Heart right ventricle (tissue), 16 donors: ENCODE data around the gene NDN. TPM values are rescaled to one million over a fixed set of nuclear protein-coding genes. Genes with fewer than 3 reads are reported as not detected.

Experiments
- ATAC-seq, 8 donors: fragments of 200-7000 bp; cut with Tn5 transposase; one replicate each; pipeline ENCODE4 v1.9.1; 2020; ENCODE audit warnings: mild to moderate bottlenecking in 8 of 8, moderate library complexity in 8 of 8, moderate number of reproducible peaks in 1 of 8
- DNase-seq, 2 donors: peaks; one replicate each; pipeline ENCODE4 v3.0.0-alpha.2; 2020
- H3K27ac ChIP-seq, 10 donors: fragments of 200-600 bp; sonication (generic) in 2 of 10; one replicate each; pipeline versions ENCODE4 v1.5.0 to v1.8.0; 2020 to 2022; ENCODE audit warnings: mild to moderate bottlenecking in 3 of 10
- H3K27me3 ChIP-seq, 7 donors: fragments of 200-600 bp; one replicate each; pipeline ENCODE4 v1.8.0; 2021 to 2022; ENCODE audit warnings: mild to moderate bottlenecking in 2 of 7
- H3K36me3 ChIP-seq, 9 donors: fragments of 200-600 bp; sonication (generic) in 1 of 9; one replicate each; pipeline versions ENCODE4 v1.5.0 to v1.8.0; 2020 to 2022; ENCODE audit warnings: mild to moderate bottlenecking in 2 of 9
- H3K4me1 ChIP-seq, 9 donors: fragments of 200-600 bp; sonication (generic) in 1 of 9; one replicate each; pipeline versions ENCODE4 v1.5.0 to v1.8.0; 2020 to 2022; ENCODE audit warnings: mild to moderate bottlenecking in 4 of 9
- H3K4me3 ChIP-seq, 10 donors: fragments of 200-600 bp; sonication (generic) in 2 of 10; one replicate each; pipeline versions ENCODE4 v1.5.0 to v1.8.0; 2020 to 2022; ENCODE audit warnings: mild to moderate bottlenecking in 7 of 10, moderate library complexity in 2 of 10
- H3K9me3 ChIP-seq, 11 donors: fragments of 200-600 bp in 10 of 11; sonication (generic) in 2 of 11; one replicate each; pipeline versions ENCODE4 v1.5.0 to v1.8.0; 2013 to 2022; ENCODE audit warnings: mild to moderate bottlenecking in 2 of 11, control low read depth in 1 of 11, moderate library complexity in 1 of 11
- CTCF ChIP-seq, 9 donors: fragments of 200-600 bp; sonication (generic) in 2 of 9; IDR thresholded peaks; one replicate each; pipeline versions ENCODE4 v1.5.0 to v1.8.0; 2021 to 2022; ENCODE audit warnings: antibody characterized with exemption in 9 of 9, mild to moderate bottlenecking in 5 of 9, moderate library complexity in 1 of 9
- WGBS, 2 donors: extraction: QIAGEN DNeasy Blood & Tissue Kit; methylation state at CpG; one replicate each; pipeline ENCODE4 v1.1.7; 2013; ENCODE audit warnings: inconsistent platforms in 1 of 2; 5-methylcytosine and 5-hydroxymethylcytosine counted together
- intact Hi-C, 10 donors: fragments of 100-400 bp; cut with DNase I; formaldehyde crosslinking; loops; one replicate each; pipeline versions ENCODE4 v1.11.1 to v1.14.2; 2022
- polyA plus RNA-seq, 2 donors: library from polyadenylated mRNA; stranded (reverse); fragments of 200-250 nt; gene quantifications; one replicate each; pipeline ENCODE4 v1.2.3, GENCODE V29; 2013
- total RNA-seq, 10 donors: library from RNA; stranded (reverse); fragmentation: NEBNext Ultra II Directional in 3 of 10; extraction: Animal tissue kit (Norgen Biotek cat#: 25700) in 3 of 10; gene quantifications; one replicate each; pipeline versions ENCODE4 v1.2.1 to v1.2.4, GENCODE V29; 2021 to 2023
- donor health status: Arrhythmogenic right ventricular cardiomyopathy.
- donor health status: ischemic (EF 13 %, LVEDD 7.1; RV severe dilation, severe dysfunction).
- donor health status: healthy with polysubstance abuse.
- donor health status: DM: no; HTN: yes; CAD: no.
- donor health status: DM: no; HTN: no; CAD: no.
- donor health status: ischemic (EF 25% LVEDD 6.9; RV normal size, moderate dysfunction).
- donor health status: ischemic (EF 25% LVEDD 5.7; RV mildly dilated, moderate dysfunction).
- donor health status: healthy.
- donor health status: DM: yes; HTN: yes; CAD: no.
- donor health status: Ischemic cardiomyopathy.
- donor health status: ischemic (EF 35%, LVEDD 5.7; RV mildly dilated, moderate dysfunction).
- donor health status: nonischemic (EF 11% LVEDD 7.7; RV severe dilation, severe dysfunction).
- donor health status: DM: yes; HTN: yes; CAD: no.
- donor health status: PGD.
- donor health status: ischemic (EF 29% LVEDD 5.4; RV normal size, mild dysfunction).
- donor health status: nonischemic (EF 23%, LVEDD 6.1; RV moderate dilation, normal function).

Gene NDN
- total and polyA plus RNA-seq, 12 donors: 6.7 to 54.6 (median 37.6) TPM

DNA sequence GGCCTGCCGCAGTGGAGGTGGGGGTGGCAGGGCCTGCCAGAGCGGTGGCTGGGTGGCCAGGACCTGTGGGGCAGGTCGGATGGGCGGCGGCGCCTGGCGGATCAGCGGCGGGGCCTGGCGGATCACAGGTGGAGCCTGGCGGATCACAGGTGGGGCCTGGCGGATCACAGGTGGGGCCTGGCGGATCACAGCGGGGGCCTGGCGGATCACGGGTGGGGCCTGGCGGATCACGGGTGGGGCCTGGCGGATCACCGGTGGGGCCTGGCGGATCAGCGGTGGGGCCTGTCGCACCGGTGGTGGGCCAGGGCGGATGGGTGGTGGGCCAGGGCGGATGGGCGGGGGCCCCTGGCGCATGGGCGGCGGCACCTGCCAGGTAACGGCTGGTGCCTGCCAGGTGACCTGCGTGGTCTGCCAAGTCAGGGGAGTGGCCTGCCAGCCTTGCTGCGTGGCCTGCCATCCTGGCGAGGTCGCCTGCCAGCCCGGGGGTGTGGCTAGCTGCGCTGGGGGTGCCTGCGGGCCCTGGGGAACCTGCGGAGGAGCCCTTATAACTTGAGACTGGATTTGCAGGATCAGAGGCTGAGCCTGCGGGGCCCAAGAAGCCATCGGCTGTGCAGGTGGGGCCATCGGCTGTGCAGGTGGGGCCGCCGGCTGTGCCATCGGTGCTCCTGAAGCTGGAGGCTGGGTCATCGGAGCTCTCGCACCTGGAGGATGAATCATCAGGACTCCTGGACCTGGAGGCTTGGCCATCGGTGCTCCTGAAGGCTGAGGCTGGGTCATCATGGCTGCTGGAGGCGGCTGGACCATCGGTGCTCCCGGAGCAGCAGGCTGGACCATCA, 40.7 kb downstream of the NDN start:
- ATAC-seq: no peak
- H3K4me1 ChIP-seq: peaks cover 0 to 3% (median 0%) of the 10 kb centered on the region in 9 donors
- H3K27me3 ChIP-seq: peaks cover 0 to 60% (median 31%) of the 10 kb centered on the region in 7 donors
- intact Hi-C loops: loop anchor here in 6 of 10 donors (5.0 to 10.0 kb wide), 4 partner anchors 216 to 231 kb away; no protein-coding TSS in a partner anchor
- H3K36me3 ChIP-seq: no peaks in the 10 kb centered on the region
- WGBS, 2 donors: 95 to 96% methylated on average over 38 to 51 of the region's 51 CpGs
- H3K9me3 ChIP-seq: no peaks in the 10 kb centered on the region
- TF ChIP-seq CTCF (IDR thresholded peaks at IDR 0.05): no peak
- no peak overlapping the region for H3K27ac ChIP-seq
- H3K4me3 ChIP-seq: no peak overlapping the region
- DNase-seq: no peak

DNA sequence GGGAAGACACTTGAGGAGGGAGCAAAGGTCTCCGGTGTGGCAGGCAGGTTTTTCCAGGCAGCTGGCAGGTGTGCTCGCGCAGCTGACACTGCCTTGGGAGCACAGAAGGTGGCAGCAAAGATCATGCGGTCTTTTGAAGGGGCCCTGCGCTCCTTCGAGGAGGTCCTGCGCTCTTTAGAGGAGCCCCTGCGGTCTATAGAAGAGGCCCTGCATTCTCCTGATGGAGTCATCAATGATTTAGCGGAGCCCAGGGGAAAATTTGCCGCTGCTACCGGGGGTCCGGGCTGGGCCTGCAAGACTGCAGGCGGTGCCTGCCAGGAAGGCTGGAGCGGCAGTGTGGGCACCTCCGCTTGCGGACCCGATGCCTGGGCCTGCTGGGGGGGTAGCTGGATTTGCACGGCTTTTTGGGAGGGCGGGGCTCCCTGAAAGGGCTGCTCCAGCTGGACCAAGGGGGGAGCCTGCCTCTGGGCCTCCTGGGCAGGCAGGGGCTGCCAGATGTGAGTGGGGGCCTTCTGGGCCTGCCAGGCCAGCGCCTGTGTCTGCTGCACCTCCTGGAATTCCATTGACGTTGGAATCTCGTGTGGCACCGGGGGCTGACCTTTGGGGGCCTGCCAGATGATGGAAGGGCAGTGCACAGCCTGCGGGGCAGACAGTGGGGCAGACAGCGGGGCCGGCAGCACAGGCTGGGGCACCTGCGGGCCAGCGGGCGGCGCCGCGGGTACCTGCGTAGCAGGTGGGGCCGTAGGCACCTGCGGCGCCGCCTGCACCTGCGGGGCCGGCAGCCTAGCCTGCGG, 41.5 kb downstream of the NDN start:
- H3K36me3 ChIP-seq: no peaks in the 10 kb centered on the region
- intact Hi-C loops: loop anchor here in 6 of 10 donors (5.0 to 10.0 kb wide), 4 partner anchors 217 to 232 kb away; no protein-coding TSS in a partner anchor
- no peak overlapping the region for H3K4me3 ChIP-seq
- peaks cover 0 to 3% (median 0%) of the 10 kb centered on the region in 9 donors for H3K4me1 ChIP-seq
- DNase-seq (no peak), ATAC-seq (no peak)
- no peak overlapping the region for H3K27ac ChIP-seq
- no peaks in the 10 kb centered on the region for H3K9me3 ChIP-seq
- TF ChIP-seq CTCF (IDR thresholded peaks at IDR 0.05): no peak
- peaks cover 0 to 53% (median 25%) of the 10 kb centered on the region in 7 donors for H3K27me3 ChIP-seq
- WGBS, 2 donors: 87 to 90% methylated on average over 40 of the region's 40 CpGs

DNA sequence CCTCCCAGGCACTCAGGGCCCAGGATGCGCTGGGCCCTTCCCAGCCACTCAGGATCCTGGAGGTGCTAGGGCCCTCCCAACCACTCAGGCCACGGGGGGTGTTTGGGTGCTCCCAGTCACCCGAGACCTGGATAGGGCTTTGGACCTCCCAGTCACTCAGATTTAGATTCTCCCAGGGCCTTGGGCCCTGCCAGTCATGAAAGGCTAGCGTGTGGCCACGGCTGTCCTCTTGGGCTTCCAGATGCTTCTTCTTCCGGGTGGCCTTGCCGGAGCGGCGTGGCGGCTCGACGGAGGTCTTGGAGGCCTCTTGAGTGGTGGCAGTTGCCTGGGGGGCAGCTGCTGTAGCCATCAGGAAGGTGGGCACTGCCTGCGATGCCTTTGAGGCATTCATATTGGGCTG, 42.3 kb downstream of the NDN start:
- 86 to 87% methylated on average over 13 of the region's 13 CpGs for WGBS, 2 donors
- intact Hi-C loops: loop anchor here in 8 of 10 donors (5.0 to 10.0 kb wide), 5 partner anchors 212 to 232 kb away; no protein-coding TSS in a partner anchor
- H3K4me3 ChIP-seq: no peak overlapping the region
- ATAC-seq (no peak), DNase-seq (no peak)
- no peaks in the 10 kb centered on the region for H3K9me3 ChIP-seq
- no peak overlapping the region for H3K27ac ChIP-seq
- no peaks in the 10 kb centered on the region for H3K36me3 ChIP-seq
- peaks cover 0 to 46% (median 23%) of the 10 kb centered on the region in 7 donors for H3K27me3 ChIP-seq
- H3K4me1 ChIP-seq: peaks cover 0 to 3% (median 0%) of the 10 kb centered on the region in 9 donors
- no peak for TF ChIP-seq CTCF (IDR thresholded peaks at IDR 0.05)

DNA sequence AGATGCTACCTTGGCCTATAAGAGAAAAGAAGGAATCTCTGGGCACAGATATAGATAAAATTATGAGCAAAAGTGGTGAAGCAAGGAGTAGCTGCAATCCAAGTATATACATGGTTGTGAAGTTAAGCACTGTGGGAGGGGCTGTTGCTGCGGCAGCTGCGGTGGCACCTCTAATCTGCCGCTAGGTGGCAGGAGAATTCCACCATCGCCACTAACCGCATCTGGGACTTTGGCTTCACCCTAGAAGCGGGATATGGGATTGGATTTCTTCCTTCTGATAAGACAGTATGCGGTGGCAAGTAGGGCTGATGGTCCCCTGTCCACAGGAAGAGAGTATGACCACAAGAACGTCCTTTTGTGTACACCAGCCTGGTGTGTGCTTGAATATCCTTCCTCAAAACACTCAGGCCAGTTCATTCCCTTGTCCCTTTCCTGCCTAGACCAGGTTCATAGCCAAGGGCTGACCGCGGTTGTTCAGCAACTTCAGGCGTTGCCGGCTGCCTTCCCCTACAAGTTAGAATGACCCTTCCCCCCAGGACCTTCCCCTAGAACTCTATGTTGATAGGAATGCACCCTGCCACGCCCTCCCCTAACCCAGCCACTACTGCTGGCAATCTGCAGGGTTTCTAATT, 44.6 kb downstream of the NDN start:
- 17 to 18% methylated on average over 13 of the region's 13 CpGs for WGBS, 2 donors
- intact Hi-C loops: loop anchor here in 6 of 10 donors (2.0 to 10.0 kb wide), 4 partner anchors 215 to 236 kb away; no protein-coding TSS in a partner anchor
- H3K27me3 ChIP-seq: peaks cover 0 to 28% (median 13%) of the 10 kb centered on the region in 7 donors
- H3K4me3 ChIP-seq: no peak overlapping the region
- no peak overlapping the region for H3K27ac ChIP-seq
- ATAC-seq (peak; percentile 50 to 80 (median 70)), DNase-seq (peak; percentile 30 to 43)
- H3K4me1 ChIP-seq: peaks cover 0 to 3% (median 0%) of the 10 kb centered on the region in 9 donors
- H3K9me3 ChIP-seq: no peaks in the 10 kb centered on the region
- no peaks in the 10 kb centered on the region for H3K36me3 ChIP-seq
- peak; percentile 63 to 86 (median 81) for TF ChIP-seq CTCF (IDR thresholded peaks at IDR 0.05)
